ENCODE results near the gene IER5L. TPM values are rescaled to one million over a fixed set of nuclear protein-coding genes. Genes with fewer than 3 reads are reported as not detected.

The IER5L gene
- polyA plus RNA-seq, 1 donor (not counting 4 experiments of a cell fraction or from before 2014, with no cell fraction given): 2.1 TPM

DNA sequence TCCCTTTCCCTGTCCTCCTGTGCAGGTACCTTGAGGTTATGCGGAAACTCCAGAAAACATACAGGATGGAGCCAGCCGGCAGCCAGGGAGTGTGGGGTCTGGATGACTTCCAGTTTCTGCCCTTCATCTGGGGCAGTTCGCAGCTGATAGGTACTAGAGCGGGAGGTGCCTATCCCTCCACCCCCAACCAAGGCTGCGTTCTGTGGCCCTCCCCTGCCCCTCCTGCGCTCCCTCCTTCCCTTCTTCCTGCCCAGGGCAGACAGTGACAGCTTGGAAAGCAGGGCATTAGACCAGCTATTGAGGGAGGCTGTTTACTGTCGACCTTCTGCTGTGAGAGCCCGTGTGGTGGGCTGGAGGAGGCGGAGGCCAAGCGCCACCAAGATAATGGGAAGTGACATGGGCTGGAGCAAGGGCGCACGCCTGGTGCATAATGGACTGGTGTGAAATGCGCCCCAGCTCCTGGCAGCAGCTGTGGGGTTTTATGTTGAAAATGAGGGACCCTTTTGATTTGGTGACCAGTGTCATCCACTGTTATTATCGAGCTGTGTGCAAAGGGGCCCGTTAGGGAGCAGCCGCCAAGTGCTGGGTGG lies 41.5 kb downstream of the IER5L start:
- H3K9ac ChIP-seq (ENCODE audit: control insufficient read depth, extremely low read depth, insufficient read depth, low read length): no peak overlapping the region
- FAIRE-seq: no peak

DNA sequence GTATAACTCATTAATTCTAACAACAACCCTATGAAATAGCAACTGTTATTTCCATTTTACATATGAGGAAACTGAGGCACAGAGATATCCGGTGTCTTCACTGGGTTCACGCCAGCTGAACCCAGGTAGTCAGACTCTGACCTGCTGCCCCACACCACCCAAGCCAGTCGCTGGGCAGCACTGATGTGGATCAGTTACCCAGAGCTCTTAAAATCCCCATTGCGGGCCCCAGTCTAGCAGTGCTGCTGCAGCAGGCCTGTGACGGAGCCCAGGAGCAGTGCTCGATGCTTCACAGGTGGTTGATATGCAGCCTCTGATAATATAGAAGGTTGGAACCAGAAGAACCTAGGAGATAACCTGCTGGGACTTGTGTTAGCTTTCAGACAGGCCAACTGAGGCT lies 42.6 kb downstream of the IER5L start:
- H2AFZ ChIP-seq (ENCODE audit: control insufficient read depth, low read length): no peak overlapping the region
- no peak overlapping the region for H3K4me3 ChIP-seq (ENCODE audit: control insufficient read depth in 2 of 3, extremely low read depth in 1 of 3, insufficient read depth in 2 of 3, low read depth in 1 of 3, low read length in 3 of 3)
- no peaks in the 10 kb centered on the region for H3K9me1 ChIP-seq (ENCODE audit: control insufficient read depth, extremely low read depth, insufficient read depth, low read length)
- no peak for TF ChIP-seq EZH2 (IDR thresholded peaks at IDR 0.05; ENCODE audit: low read length)
- no peak for TF ChIP-seq CTCF (optimal IDR thresholded peaks at IDR 0.05 in 1 of 3, IDR thresholded peaks at IDR 0.05 in 1 of 3, conservative IDR thresholded peaks at IDR 0.05 in 1 of 3; ENCODE audit: extremely low read depth in 1 of 3, insufficient read depth in 2 of 3, low read length in 3 of 3)
- peaks cover 19% of the 10 kb centered on the region for H3K4me1 ChIP-seq (ENCODE audit: control insufficient read depth, extremely low read depth, insufficient read depth, low read length)
- no peak overlapping the region for H3K4me2 ChIP-seq (ENCODE audit: control insufficient read depth, extremely low read depth, insufficient read depth, low read depth, low read length)
- H3K9me3 ChIP-seq (ENCODE audit: control insufficient read depth, low read depth, low read length): no peaks in the 10 kb centered on the region
- no peak overlapping the region for H3K9ac ChIP-seq (ENCODE audit: control insufficient read depth, extremely low read depth, insufficient read depth, low read length)
- no peaks in the 10 kb centered on the region for H3K27me3 ChIP-seq (ENCODE audit: control insufficient read depth, extremely low read depth, insufficient read depth, low read length)
- dilution Hi-C loops (cut with MboI; ENCODE audit: extremely low pct_ligation_motif_present, low sequenced_read_pairs): no loop called here
- H3K36me3 ChIP-seq (ENCODE audit: control insufficient read depth in 2 of 2, extremely low read depth in 1 of 2, insufficient read depth in 2 of 2, low read length in 2 of 2): peaks cover 10 to 14% of the 10 kb centered on the region in 2 experiments
- no peak overlapping the region for H3K27ac ChIP-seq (ENCODE audit: control insufficient read depth, insufficient read depth, low read length)
- no peak for FAIRE-seq
- no peaks in the 10 kb centered on the region for H4K20me1 ChIP-seq (ENCODE audit: control insufficient read depth, extremely low read depth, insufficient read depth, low read length)
- DNase-seq (ENCODE audit: low read depth, low spot score): no peak
- H3K79me2 ChIP-seq (ENCODE audit: control insufficient read depth, insufficient read depth, low read length): no peaks in the 10 kb centered on the region

More for the DNA sequence above, 41.5 kb downstream of the IER5L start:
- peaks cover 28% of the 10 kb centered on the region for H3K4me1 ChIP-seq (ENCODE audit: control insufficient read depth, extremely low read depth, insufficient read depth, low read length)
- H3K27me3 ChIP-seq (ENCODE audit: control insufficient read depth, extremely low read depth, insufficient read depth, low read length): no peaks in the 10 kb centered on the region
- peaks cover 2% of the 10 kb centered on the region for H3K9me1 ChIP-seq (ENCODE audit: control insufficient read depth, extremely low read depth, insufficient read depth, low read length)
- H3K9me3 ChIP-seq (ENCODE audit: control insufficient read depth, low read depth, low read length): no peaks in the 10 kb centered on the region
- no peak for TF ChIP-seq EZH2 (IDR thresholded peaks at IDR 0.05; ENCODE audit: low read length)
- TF ChIP-seq CTCF (optimal IDR thresholded peaks at IDR 0.05 in 1 of 3, IDR thresholded peaks at IDR 0.05 in 1 of 3, conservative IDR thresholded peaks at IDR 0.05 in 1 of 3; ENCODE audit: extremely low read depth in 1 of 3, insufficient read depth in 2 of 3, low read length in 3 of 3): no peak
- H3K36me3 ChIP-seq (ENCODE audit: control insufficient read depth in 2 of 2, extremely low read depth in 1 of 2, insufficient read depth in 2 of 2, low read length in 2 of 2): peaks cover 10 to 11% of the 10 kb centered on the region in 2 experiments
- H3K4me2 ChIP-seq (ENCODE audit: control insufficient read depth, extremely low read depth, insufficient read depth, low read depth, low read length): no peak overlapping the region
- no peak for DNase-seq (ENCODE audit: low read depth, low spot score)
- dilution Hi-C loops (cut with MboI; ENCODE audit: extremely low pct_ligation_motif_present, low sequenced_read_pairs): no loop called here
- no peak overlapping the region for H3K27ac ChIP-seq (ENCODE audit: control insufficient read depth, insufficient read depth, low read length)
- no peak overlapping the region for H2AFZ ChIP-seq (ENCODE audit: control insufficient read depth, low read length)
- no peaks in the 10 kb centered on the region for H4K20me1 ChIP-seq (ENCODE audit: control insufficient read depth, extremely low read depth, insufficient read depth, low read length)
- H3K79me2 ChIP-seq (ENCODE audit: control insufficient read depth, insufficient read depth, low read length): no peaks in the 10 kb centered on the region
- H3K4me3 ChIP-seq (ENCODE audit: control insufficient read depth in 2 of 3, extremely low read depth in 1 of 3, insufficient read depth in 2 of 3, low read depth in 1 of 3, low read length in 3 of 3): no peak overlapping the region
